HG02642 (cell line): Measurements from ENCODE around the gene DHX35.

ENCODE experiments used
- ATAC-seq: cut with Tn5 transposase; IDR thresholded peaks from one replicate; pipeline ENCODE4 v1.9.1; 2021; ENCODE audit warnings: mild to moderate bottlenecking; ENCODE audit not compliant: unreplicated experiment, poor library complexity

Gene DHX35

DNA sequence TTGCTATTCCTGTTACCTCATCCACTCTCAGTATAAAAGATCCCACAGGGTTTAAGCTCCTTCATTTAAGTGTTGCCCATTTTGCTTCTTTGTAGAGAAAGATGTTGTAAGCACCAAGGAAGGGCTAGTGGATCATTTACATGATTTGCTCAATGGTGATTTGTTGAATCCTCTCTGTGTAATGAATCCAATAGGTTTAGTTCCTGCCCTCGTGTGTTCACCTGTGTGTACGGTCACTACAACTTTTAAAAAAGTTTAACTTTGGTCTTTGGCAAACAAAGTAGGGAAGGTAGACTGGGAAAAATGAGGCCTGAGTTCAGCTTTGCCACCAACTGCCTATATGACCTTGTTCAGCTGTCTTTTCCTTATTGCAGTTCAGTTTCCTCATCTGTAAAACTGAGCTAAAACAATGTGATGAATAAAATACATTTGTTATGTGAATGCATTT is 51.5 kb downstream of the DHX35 start:
- ATAC-seq = no peak

DNA sequence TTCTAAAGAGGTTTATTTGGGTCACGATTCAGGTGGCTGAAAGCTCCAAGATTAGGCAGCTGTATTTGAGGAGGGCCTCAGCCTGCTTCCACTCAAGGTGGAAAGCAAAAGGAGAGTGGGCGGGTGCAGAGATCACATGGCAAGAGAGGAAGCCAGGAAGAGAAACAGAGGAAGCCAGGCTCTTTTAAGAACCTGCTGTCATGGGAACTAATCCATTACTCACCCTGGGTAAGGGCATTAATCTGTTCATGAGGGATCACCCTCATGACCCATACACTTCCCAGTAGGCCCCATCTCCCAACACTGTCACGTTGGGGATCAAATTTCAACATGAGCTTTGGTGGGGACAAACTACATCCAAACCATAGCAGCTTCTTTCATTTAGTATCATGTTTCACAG is 53.9 kb downstream of the DHX35 start:
- ATAC-seq = no peak

- no peak for ATAC-seq
These were observed 54.4 kb downstream of the DHX35 start for GRCh38 chr20:39016506-39016905.

- ATAC-seq = no peak
These were observed 56.9 kb downstream of the DHX35 start for GRCh38 chr20:39019027-39019426.

- ATAC-seq = peak; percentile 86
These were observed 57.7 kb downstream of the DHX35 start for GRCh38 chr20:39019805-39020325.

- peak; percentile 47 for ATAC-seq
These were observed 59.6 kb downstream of the DHX35 start for GRCh38 chr20:39021748-39022147.

- no peak for ATAC-seq
These were observed 63.7 kb downstream of the DHX35 start for GRCh38 chr20:39025883-39026282.

- ATAC-seq = no peak
These were observed 67.2 kb downstream of the DHX35 start for GRCh38 chr20:39029364-39029763.

DNA sequence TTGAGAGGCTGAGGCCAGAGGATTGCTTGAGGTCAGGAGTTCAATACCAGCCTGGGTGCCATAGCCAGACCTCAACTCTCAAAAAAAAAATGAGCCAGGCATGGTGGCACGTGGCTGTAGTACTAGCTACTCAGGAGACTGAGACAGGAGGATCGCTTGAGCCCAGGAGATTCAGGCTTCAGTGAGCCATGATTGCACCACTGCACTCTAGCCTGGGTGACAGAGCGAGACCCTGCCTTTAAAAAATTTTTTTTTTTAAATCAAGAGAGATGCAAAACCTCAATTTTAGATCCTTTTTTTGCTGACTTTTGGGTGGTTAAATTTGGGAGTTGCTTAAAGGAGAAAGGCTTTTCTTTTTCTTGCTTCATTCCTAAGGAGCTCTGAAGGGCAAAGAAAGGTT is 70.9 kb downstream of the DHX35 start:
- no peak for ATAC-seq

GRCh38 chr20:39036011-39036410 is 73.9 kb downstream of the DHX35 start:
- ATAC-seq = no peak

- no peak for ATAC-seq
These were observed 74.7 kb downstream of the DHX35 start for GRCh38 chr20:39036851-39037250.

DNA sequence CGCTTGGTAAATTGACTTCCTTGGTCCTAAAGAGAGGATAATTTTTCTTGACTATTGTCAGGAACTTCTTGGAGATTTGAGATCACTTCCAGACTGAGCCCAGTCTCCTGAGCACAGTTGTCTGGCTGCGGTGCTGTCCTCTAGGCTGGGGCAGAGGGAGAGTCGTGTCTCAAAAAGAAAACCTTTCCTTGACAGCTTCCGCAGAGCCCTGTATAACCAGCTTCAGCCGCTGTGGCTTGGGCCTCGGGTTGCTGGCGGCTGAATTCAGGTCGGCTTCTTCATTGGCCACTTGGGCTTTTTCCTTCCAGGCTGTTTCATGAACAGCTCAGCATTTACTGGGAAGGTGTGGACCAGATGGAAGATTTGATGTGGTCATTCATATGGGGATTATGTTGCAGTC is 75.9 kb downstream of the DHX35 start:
- no peak for ATAC-seq

- no peak for ATAC-seq
These were observed 76.4 kb downstream of the DHX35 start for GRCh38 chr20:39038495-39038894.

DNA sequence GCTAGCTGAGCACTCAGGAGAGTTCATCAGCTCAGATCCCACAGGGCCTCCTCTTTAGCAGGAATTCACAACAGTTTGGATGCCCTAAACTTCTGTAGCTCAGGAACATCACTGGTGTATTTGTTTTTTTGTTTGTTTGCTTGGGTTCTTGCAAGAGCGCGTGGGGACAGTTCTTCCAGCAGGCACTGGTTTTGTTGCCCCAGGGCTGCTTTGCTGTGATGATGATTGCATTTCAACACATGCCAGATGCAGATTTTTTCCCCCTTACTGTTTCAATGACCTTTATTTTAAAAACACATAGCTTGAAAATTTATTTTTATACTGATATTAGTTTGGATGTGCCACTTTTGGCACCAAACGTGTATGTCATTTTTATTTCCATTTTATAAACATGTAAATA is 77.1 kb downstream of the DHX35 start:
- ATAC-seq = no peak

- ATAC-seq = no peak
These were observed 78.0 kb downstream of the DHX35 start for GRCh38 chr20:39040116-39040515.

- no peak for ATAC-seq
These were observed 78.9 kb downstream of the DHX35 start for GRCh38 chr20:39041067-39041466.

DNA sequence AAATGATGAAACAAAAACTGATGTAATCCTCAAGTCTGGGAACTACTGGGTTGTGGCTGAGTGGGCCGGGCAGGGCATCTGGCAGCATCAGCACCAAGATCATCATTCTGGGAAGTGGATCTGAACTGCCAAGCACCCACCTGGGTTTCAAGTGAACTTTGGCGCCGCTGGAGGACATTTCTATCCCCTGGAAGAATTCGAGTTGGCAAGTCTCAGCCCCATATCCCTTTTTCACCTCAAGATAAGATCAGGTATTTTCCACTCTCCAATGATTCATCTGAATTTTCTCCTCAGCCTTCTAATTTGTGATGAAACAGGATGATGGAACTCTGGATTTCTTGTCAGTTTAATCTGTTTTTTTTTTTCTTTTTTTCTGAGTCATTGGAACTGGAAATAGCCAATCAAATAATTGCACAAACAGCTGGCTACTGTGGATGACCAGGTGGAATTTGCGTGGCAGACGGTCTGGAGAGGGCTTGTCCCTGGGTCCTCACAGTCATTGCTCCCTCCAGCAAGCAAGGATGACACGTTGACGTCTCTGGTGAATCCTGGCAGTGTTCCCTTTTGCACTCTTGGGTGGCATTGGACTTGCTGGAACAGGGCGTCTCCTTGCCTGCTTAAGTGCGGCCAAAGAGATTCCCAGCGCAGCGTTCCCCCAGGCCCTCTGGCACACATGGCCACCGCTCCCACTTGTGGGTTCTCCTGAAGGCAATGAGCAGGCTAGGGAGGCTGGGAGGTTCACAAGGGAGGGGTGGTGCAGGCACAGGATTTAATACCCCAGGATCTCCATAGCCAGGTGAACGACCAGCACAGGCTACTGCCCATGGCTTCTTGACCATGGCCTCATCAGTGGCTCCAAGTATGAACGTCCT is 80.4 kb downstream of the DHX35 start:
- ATAC-seq = no peak

DNA sequence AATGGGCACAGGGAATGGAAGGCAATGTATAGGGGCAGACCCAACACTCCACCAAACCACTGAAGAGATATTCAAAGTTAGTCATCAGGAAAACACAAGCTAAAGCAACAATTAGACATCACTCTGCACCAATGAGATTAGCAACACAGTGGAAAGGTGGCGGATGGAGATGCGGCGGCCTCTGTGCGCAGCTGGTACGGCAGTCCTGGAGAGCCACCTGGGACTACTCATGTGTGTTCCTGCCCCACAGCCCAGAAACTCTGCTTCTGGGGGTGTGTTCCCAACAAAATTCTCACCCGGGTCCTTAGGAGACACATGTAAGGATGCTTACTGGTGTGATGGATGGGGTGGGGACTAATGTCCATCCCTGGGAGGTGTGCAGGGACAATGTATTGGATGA is 82.4 kb downstream of the DHX35 start:
- no peak for ATAC-seq

- no peak for ATAC-seq
These were observed 83.5 kb downstream of the DHX35 start for GRCh38 chr20:39045676-39046075.

GRCh38 chr20:39047417-39047985 is 85.4 kb downstream of the DHX35 start:
- ATAC-seq = no peak

DNA sequence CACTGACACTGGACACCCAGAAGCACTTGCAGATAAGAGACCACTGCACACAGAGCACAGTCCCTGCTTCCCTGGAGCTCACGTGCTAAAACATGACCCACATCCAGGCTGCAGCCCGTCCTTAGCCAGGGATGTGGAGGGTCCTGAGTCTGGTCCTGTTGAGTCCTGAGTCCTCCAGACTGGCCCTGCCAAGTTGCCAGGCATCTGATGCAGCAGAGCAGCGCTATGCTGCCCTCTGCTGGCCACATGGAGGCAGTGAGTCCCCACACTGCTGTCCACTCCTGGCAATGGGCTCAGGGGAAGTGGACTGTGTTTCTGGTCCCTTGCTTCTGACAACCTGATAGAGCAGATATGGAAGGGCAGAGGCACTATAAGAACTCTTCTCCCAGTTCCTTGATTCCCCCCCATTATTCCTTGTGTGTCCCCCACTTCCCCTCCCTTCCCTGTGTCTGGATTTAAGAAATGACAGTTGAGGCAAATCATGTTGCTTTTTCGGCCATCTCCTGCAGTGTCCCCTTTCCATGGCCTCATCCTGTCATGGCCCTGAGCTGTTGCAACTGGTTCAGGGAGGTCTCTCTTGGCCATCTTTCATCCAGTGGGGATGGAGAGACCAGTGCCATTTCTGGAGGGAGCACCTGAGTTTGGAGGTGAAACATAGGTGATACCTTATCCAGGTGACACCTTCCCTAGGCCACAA is 86.0 kb downstream of the DHX35 start:
- peak; percentile 57 for ATAC-seq
